ENCODE data around the gene ADGRD1.

The ADGRD1 gene

GRCh38 chr12:130967636-130968035 lies 13.9 kb downstream of the ADGRD1 start:
- no peak for DNase-seq

- no peak for DNase-seq
These were observed 14.9 kb downstream of the ADGRD1 start for GRCh38 chr12:130968611-130969010.

GRCh38 chr12:130969223-130969622 lies 15.5 kb downstream of the ADGRD1 start:
- DNase-seq = no peak

GRCh38 chr12:130970165-130970907 lies 16.6 kb downstream of the ADGRD1 start:
- DNase-seq = peak; percentile 5

- peak; percentile 4 for DNase-seq
These were observed 17.2 kb downstream of the ADGRD1 start for GRCh38 chr12:130970908-130971233.

GRCh38 chr12:130971925-130972585 lies 18.3 kb downstream of the ADGRD1 start:
- DNase-seq = peak; percentile 9

GRCh38 chr12:130972586-130972950 lies 18.9 kb downstream of the ADGRD1 start:
- DNase-seq = no peak

GRCh38 chr12:130973109-130973508 lies 19.4 kb downstream of the ADGRD1 start:
- peak; percentile 15 for DNase-seq

- DNase-seq = peak; percentile 6
These were observed 20.2 kb downstream of the ADGRD1 start for GRCh38 chr12:130973906-130974305.

GRCh38 chr12:130975116-130975515 lies 21.4 kb downstream of the ADGRD1 start:
- DNase-seq = no peak

- no peak for DNase-seq
These were observed 22.5 kb downstream of the ADGRD1 start for GRCh38 chr12:130976171-130976720.

GRCh38 chr12:130977046-130977742 lies 23.5 kb downstream of the ADGRD1 start:
- no peak for DNase-seq

- no peak for DNase-seq
These were observed 24.0 kb downstream of the ADGRD1 start for GRCh38 chr12:130977743-130978095.

GRCh38 chr12:130978785-130979184 lies 25.1 kb downstream of the ADGRD1 start:
- DNase-seq = no peak

- DNase-seq = no peak
These were observed 27.5 kb downstream of the ADGRD1 start for GRCh38 chr12:130981074-130981742.

- no peak for DNase-seq
These were observed 28.2 kb downstream of the ADGRD1 start for GRCh38 chr12:130981911-130982310.

GRCh38 chr12:130982565-130983225 lies 29.0 kb downstream of the ADGRD1 start:
- DNase-seq = no peak

GRCh38 chr12:130983328-130984017 lies 29.8 kb downstream of the ADGRD1 start:
- DNase-seq = no peak

- no peak for DNase-seq
These were observed 30.7 kb downstream of the ADGRD1 start for GRCh38 chr12:130984183-130985058.

GRCh38 chr12:130987151-130987931 lies 33.6 kb downstream of the ADGRD1 start:
- DNase-seq = no peak
